ENCODE data around the gene NTMT1. TPM values are rescaled to one million over a fixed set of nuclear protein-coding genes. Genes with fewer than 3 reads are reported as not detected.

NTMT1 gene
- total RNA-seq, 1 experiment from 2014 or later: 84.8 TPM

GRCh38 chr9:129613520-129614175 is 12.3 kb upstream of the NTMT1 start:
- no TSS peak for BruUV-seq (replicated peaks)
- no peak for DNase-seq (ENCODE audit: low read depth, low spot score)
- Histone ChIP-seq H3K27me3 (ENCODE audit: insufficient read depth, low read length) (no peaks in the 10 kb centered on the region), H2AFZ (ENCODE audit: low read depth, low read length, poor library complexity, severe bottlenecking) (no peak overlapping the region), H3K4me3 (replicated peaks in 1 of 2; ENCODE audit: low read depth in 1 of 2, low read length in 2 of 2) (no peak overlapping the region), H3K9me3 (ENCODE audit: control insufficient read depth in 1 of 2, insufficient read depth in 1 of 2, low read depth in 1 of 2, low read length in 2 of 2) (no peaks in the 10 kb centered on the region), H3K4me1 (ENCODE audit: control insufficient read depth in 1 of 2, insufficient read depth in 2 of 2, low read length in 2 of 2) (peaks cover 44 to 73% of the 10 kb centered on the region in 2 experiments), H3K9ac (ENCODE audit: low read length) (no peak overlapping the region), H3K27ac (ENCODE audit: low read depth, low read length) (no peak overlapping the region; the same call in 1 of the 2 replicates), H4K20me1 (ENCODE audit: insufficient read depth) (no peaks in the 10 kb centered on the region), H3K4me2 (ENCODE audit: low read length) (no peak overlapping the region), H3K36me3 (ENCODE audit: control insufficient read depth in 1 of 2, insufficient read depth in 2 of 2, low read length in 2 of 2) (no peaks in the 10 kb centered on the region), H3K9me2 (ENCODE audit: insufficient read depth) (no peaks in the 10 kb centered on the region), H3K79me2 (ENCODE audit: insufficient read depth, low read length) (no peaks in the 10 kb centered on the region; the same call in 1 of the 2 replicates)
- CTCF ChIA-PET: interaction anchor here (1.2 to 1.7 kb wide), 2 partner anchors 11 to 475 kb away, joined by 6 to 13 read pairs; no protein-coding TSS in a partner anchor
- no peak for ATAC-seq
- TF ChIP-seq YY1 (IDR thresholded peaks at IDR 0.05; ENCODE audit: extremely low read depth, insufficient replicate concordance, low read depth, low read length) (no peak), EZH2 (IDR thresholded peaks at IDR 0.05) (no peak), SIN3A (IDR thresholded peaks at IDR 0.05; ENCODE audit: low read depth) (no peak), CEBPB (IDR thresholded peaks at IDR 0.05; ENCODE audit: low read depth) (no peak), CTCF (IDR thresholded peaks at IDR 0.05 in 2 of 3, conservative IDR thresholded peaks at IDR 0.05 in 1 of 3; ENCODE audit: borderline replicate concordance in 1 of 3, insufficient read depth in 1 of 3, low read depth in 2 of 3, low read length in 2 of 3) (no peak), ZBTB33 (IDR thresholded peaks at IDR 0.05; ENCODE audit: extremely low read depth, insufficient replicate concordance, low read length) (no peak), POLR2AphosphoS5 (IDR thresholded peaks at IDR 0.05; ENCODE audit: low read depth, low read length) (no peak), ZNF274 (IDR thresholded peaks at IDR 0.05; ENCODE audit: low read depth, low read length) (no peak), CBX3 (IDR thresholded peaks at IDR 0.05; ENCODE audit: low read depth) (no peak), FOSL1 (IDR thresholded peaks at IDR 0.05; ENCODE audit: low read depth) (no peak), POLR2A (IDR thresholded peaks at IDR 0.05; ENCODE audit: borderline replicate concordance, extremely low read depth, insufficient read depth, insufficient read length) (no peak), RAD21 (IDR thresholded peaks at IDR 0.05; ENCODE audit: low read depth) (no peak)
- POLR2A ChIA-PET: interaction anchor here (0.6 kb wide), 1 partner anchor 439 kb away, joined by 3 read pairs; no protein-coding TSS in a partner anchor
- RAD21 ChIA-PET (ENCODE audit: low non-redundant PET in 1 of 2, low total read pairs in 2 of 2, uncharacterized antibody in 2 of 2, unreplicated experiment in 2 of 2): no interaction called here
- intact Hi-C loops (cut with micrococcal nuclease): loop anchor here (5.0 kb wide), 1 partner anchor 206 kb away; no protein-coding TSS in a partner anchor

Data from HCT116 (cell line).